Smooth muscle cell (in vitro differentiated cells): Measurements from ENCODE around the gene NPR1. TPM values are rescaled to one million over a fixed set of nuclear protein-coding genes. Genes with fewer than 3 reads are reported as not detected.
"Not testable (repeated sequence)": the region's sequence is repeated elsewhere in the genome, so short reads cannot be mapped to it uniquely, and the experiment has no call there.

Experiments used
- DNase-seq: peaks from one replicate; lab custom pipeline; 2025; ENCODE audit not compliant: unreplicated experiment; lab: John Stamatoyannopoulos, UW
- H2AFZ ChIP-seq: fragments of 200-600 bp; sonication (generic); 2 replicates; pipeline ENCODE4 v1.6.0; 2016; ENCODE audit warnings: antibody characterized with exemption, low read depth, mild to moderate bottlenecking
- H3F3A ChIP-seq: fragments of 200-600 bp; sonication (generic); 2 replicates; pipeline ENCODE4 v1.6.0; 2017; ENCODE audit warnings: antibody characterized with exemption, low read depth
- H3K27ac ChIP-seq: fragments of 200-600 bp; sonication (generic); 2 replicates; pipeline ENCODE4 v1.5.1; 2016; ENCODE audit warnings: low read depth, mild to moderate bottlenecking
- H3K27me3 ChIP-seq: fragments of 200-600 bp; sonication (generic); 2 replicates; pipeline ENCODE4 v1.6.1; 2016; ENCODE audit warnings: low read depth, mild to moderate bottlenecking
- H3K36me3 ChIP-seq: fragments of 200-600 bp; sonication (generic); 2 replicates; pipeline ENCODE4 v1.5.1; 2016; ENCODE audit warnings: low read depth
- H3K4me1 ChIP-seq: fragments of 200-600 bp; sonication (generic); 2 replicates; pipeline ENCODE4 v1.5.1; 2016; ENCODE audit warnings: low read depth
- H3K4me2 ChIP-seq: fragments of 200-600 bp; sonication (generic); 2 replicates; pipeline ENCODE4 v1.6.0; 2016; ENCODE audit warnings: mild to moderate bottlenecking
- H3K4me3 ChIP-seq: fragments of 200-600 bp; sonication (generic); 2 replicates; pipeline ENCODE4 v1.5.1; 2016; ENCODE audit warnings: mild to moderate bottlenecking
- H3K79me2 ChIP-seq: fragments of 200-600 bp; sonication (generic); 2 replicates; pipeline ENCODE4 v1.6.0; 2016; ENCODE audit warnings: low read depth, mild to moderate bottlenecking
- H3K9ac ChIP-seq: fragments of 200-600 bp; sonication (generic); 2 replicates; pipeline ENCODE4 v1.6.0; 2016; ENCODE audit warnings: low read depth
- H3K9me3 ChIP-seq: fragments of 200-600 bp; sonication (generic); replicated peaks from 2 replicates; pipeline ENCODE4 v1.5.1; 2016; ENCODE audit warnings: low read depth
- H4K20me1 ChIP-seq: fragments of 200-600 bp; sonication (generic); 2 replicates; pipeline ENCODE4 v1.6.0; 2016; ENCODE audit warnings: low read depth
- WGBS: methylation state at CpG from one replicate; pipeline ENCODE4 v1.1.7; 2016; ENCODE audit warnings: low lambda C conversion rate; 5-methylcytosine and 5-hydroxymethylcytosine counted together
- polyA plus RNA-seq: library from polyadenylated mRNA; unstranded; fragments of >200 nt; fragmentation: Nextera tagmentation; extraction: Ambion mirVana; gene quantifications from 2 replicates; pipeline ENCODE4 v1.2.1, GENCODE V29; 2016
- total RNA-seq: library from RNA; depleted of rRNA; stranded (reverse); fragments of >200 nt; gene quantifications from 2 replicates; pipeline ENCODE4 v1.2.3, GENCODE V29; 2014
- TF ChIP-seq, protein P1 (sequence below): fragments of 200-600 bp; sonication (generic); IDR thresholded peaks from 2 replicates; pipeline ENCODE4 v1.5.1; 2017; ENCODE audit warnings: borderline replicate concordance, mild to moderate bottlenecking, antibody characterized with exemption; ENCODE audit not compliant: insufficient read depth, poor library complexity, severe bottlenecking

NPR1 gene
- total and polyA plus RNA-seq, 2 experiments from 2014 or later: 0.24 to 0.54 TPM

DNA sequence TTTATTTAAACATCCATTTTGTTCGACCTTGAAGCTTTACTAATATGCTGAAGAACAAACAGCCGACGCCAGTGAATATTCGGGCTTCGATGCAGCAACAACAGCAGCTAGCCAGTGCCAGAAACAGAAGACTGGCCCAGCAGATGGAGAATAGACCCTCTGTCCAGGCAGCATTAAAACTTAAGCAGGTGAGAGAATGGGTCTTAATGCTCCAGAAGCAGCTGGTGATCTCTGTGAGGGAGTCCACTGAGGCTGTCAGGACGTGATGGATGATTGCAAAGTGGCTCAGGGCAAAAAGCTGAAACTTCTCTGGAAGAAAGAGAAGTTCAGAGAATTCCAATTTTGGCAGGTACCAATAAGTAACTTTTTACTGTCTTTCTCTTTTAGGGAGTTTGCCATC lies 40.2 kb upstream of the NPR1 start:
- Histone ChIP-seq H3F3A (peaks cover 28% of the 10 kb centered on the region), H3K4me2 (no peak overlapping the region), H3K4me1 (peaks cover 12% of the 10 kb centered on the region), H3K9ac (no peak overlapping the region), H3K9me3 (no peaks in the 10 kb centered on the region), H3K36me3 (peaks cover 30% of the 10 kb centered on the region), H2AFZ (no peak overlapping the region), H3K27ac (no peak overlapping the region), H3K79me2 (peaks cover 76% of the 10 kb centered on the region), H3K27me3 (no peaks in the 10 kb centered on the region), H3K4me3 (no peak overlapping the region), H4K20me1 (peaks cover 88% of the 10 kb centered on the region)
- WGBS: 96% methylated on average over 6 of the region's 6 CpGs
- TF ChIP-seq, protein P1, sequence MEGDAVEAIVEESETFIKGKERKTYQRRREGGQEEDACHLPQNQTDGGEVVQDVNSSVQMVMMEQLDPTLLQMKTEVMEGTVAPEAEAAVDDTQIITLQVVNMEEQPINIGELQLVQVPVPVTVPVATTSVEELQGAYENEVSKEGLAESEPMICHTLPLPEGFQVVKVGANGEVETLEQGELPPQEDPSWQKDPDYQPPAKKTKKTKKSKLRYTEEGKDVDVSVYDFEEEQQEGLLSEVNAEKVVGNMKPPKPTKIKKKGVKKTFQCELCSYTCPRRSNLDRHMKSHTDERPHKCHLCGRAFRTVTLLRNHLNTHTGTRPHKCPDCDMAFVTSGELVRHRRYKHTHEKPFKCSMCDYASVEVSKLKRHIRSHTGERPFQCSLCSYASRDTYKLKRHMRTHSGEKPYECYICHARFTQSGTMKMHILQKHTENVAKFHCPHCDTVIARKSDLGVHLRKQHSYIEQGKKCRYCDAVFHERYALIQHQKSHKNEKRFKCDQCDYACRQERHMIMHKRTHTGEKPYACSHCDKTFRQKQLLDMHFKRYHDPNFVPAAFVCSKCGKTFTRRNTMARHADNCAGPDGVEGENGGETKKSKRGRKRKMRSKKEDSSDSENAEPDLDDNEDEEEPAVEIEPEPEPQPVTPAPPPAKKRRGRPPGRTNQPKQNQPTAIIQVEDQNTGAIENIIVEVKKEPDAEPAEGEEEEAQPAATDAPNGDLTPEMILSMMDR: no peak
- DNase-seq: no peak

DNA sequence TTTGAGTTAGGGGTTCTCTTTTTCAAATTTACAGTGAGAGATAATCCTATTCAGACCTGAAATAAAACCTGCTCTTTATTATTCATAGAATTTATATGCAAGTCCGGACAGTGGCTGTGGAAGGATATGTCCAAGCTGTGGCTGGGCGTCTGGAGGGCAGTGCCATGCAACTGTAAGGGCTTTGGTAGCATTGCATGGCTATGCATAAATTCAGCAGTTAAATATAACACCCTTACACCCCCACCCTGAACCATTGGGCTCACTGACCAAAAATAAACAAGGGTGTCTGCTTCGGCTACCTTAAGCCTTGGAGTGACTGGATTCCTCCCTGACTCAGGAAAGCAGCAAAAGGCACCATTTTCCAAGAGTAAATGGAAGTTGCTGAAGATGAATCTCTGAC lies 39.2 kb upstream of the NPR1 start:
- peaks cover 39% of the 10 kb centered on the region for H3K36me3 ChIP-seq
- 92% methylated on average over 3 of the region's 3 CpGs for WGBS

DNA sequence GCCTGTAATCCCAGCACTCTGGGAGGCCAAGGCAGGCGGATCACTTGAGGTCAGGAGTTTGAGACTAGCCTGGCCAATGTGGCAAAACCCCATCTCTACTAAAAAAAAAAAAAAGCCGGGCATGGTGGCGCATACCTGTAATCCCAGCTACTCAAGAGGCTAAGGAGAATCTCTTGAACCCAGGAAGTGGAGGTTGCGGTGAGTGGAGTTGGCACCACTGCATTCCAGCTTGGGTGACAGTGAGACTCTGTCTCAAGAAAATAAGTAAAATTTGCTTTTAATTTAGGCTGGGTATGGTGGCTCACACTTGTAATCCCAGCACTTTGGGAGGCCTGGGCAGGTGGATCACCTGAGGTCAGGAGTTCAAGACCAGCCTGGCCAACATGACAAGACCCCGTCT lies 38.3 kb upstream of the NPR1 start:
- peaks cover 64% of the 10 kb centered on the region for H3K79me2 ChIP-seq
- H3F3A ChIP-seq: peaks cover 37% of the 10 kb centered on the region
- WGBS: over 99% methylated on average over 5 of the region's 5 CpGs
- H3K4me3 ChIP-seq, H3K9ac ChIP-seq, H3K27ac ChIP-seq, DNase-seq, H3K4me2 ChIP-seq, H3K27me3 ChIP-seq, H3K4me1 ChIP-seq, H2AFZ ChIP-seq, H3K9me3 ChIP-seq: not testable (repeated sequence)
- H4K20me1 ChIP-seq: peaks cover 91% of the 10 kb centered on the region
- peaks cover 39% of the 10 kb centered on the region for H3K36me3 ChIP-seq

More for the DNA sequence above, 39.2 kb upstream of the NPR1 start:
- no peak overlapping the region for H2AFZ ChIP-seq
- peaks cover 73% of the 10 kb centered on the region for H3K79me2 ChIP-seq
- TF ChIP-seq, protein P1: no peak
- H3K9ac ChIP-seq: no peak overlapping the region
- peaks cover 12% of the 10 kb centered on the region for H3K4me1 ChIP-seq
- no peak overlapping the region for H3K27ac ChIP-seq
- no peaks in the 10 kb centered on the region for H3K27me3 ChIP-seq
- H3F3A ChIP-seq: peaks cover 37% of the 10 kb centered on the region
- peaks cover 98% of the 10 kb centered on the region for H4K20me1 ChIP-seq
- no peak for DNase-seq
- no peak overlapping the region for H3K4me2 ChIP-seq
- H3K9me3 ChIP-seq: no peaks in the 10 kb centered on the region
- H3K4me3 ChIP-seq: no peak overlapping the region

DNA sequence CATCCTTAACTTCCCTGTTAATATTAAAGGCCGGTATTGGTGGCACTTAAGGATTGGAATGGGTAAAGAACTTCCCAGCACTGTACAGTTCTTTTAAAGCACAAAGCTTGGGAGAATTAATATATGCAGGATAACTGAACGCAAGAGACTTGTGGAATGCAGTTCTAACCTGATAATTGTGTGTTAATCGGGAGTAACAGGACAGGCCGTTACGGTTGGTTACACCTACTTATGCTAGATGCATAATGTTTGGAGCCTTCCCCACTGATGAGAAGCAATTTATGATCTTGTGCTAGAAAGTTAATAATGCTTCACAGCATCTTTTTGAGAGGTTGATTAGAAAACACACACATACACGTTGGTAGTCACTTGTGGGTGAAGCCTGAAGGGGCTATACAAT lies 37.6 kb upstream of the NPR1 start:
- peaks cover 58% of the 10 kb centered on the region for H3K79me2 ChIP-seq
- peaks cover 43% of the 10 kb centered on the region for H3K36me3 ChIP-seq
- WGBS: 88% methylated on average over 6 of the region's 6 CpGs
- H3F3A ChIP-seq: peaks cover 42% of the 10 kb centered on the region
- TF ChIP-seq, protein P1: no peak
- no peak overlapping the region for H3K4me2 ChIP-seq
- H3K27ac ChIP-seq: no peak overlapping the region
- peaks cover 84% of the 10 kb centered on the region for H4K20me1 ChIP-seq
- no peak for DNase-seq
- H3K9ac ChIP-seq: no peak overlapping the region
- no peak overlapping the region for H3K4me3 ChIP-seq
- H3K9me3 ChIP-seq: no peaks in the 10 kb centered on the region
- no peak overlapping the region for H2AFZ ChIP-seq
- H3K27me3 ChIP-seq: no peaks in the 10 kb centered on the region
- peaks cover 1% of the 10 kb centered on the region for H3K4me1 ChIP-seq
